K562 (cell line): Measurements from ENCODE around the gene ALKBH3. TPM values are rescaled to one million over a fixed set of nuclear protein-coding genes. Genes with fewer than 3 reads are reported as not detected.

Source experiments
- DMBX1 ChIP-seq: fragments of 250-450 bp; sonication (Bioruptor Pico); IDR thresholded peaks from 2 replicates; pipeline ENCODE4 v1.8.0; 2022; ENCODE audit warnings: inconsistent platforms, mild to moderate bottlenecking, moderate library complexity, borderline replicate concordance
- FOXJ2 ChIP-seq: fragments of 200-800 bp; sonication (Bioruptor generic); IDR thresholded peaks from 2 replicates; pipeline ENCODE4 v1.6.1; 2016; ENCODE audit warnings: missing genetic modification characterization, missing compliant biosample characterization
- NFYB ChIP-seq: IDR thresholded peaks from 2 replicates; pipeline ENCODE4 v1.6.1; 2011; ENCODE audit warnings: mild to moderate bottlenecking, moderate library complexity; ENCODE audit not compliant: insufficient read length; ENCODE audit errors: extremely low read depth
- PML ChIP-seq: IDR thresholded peaks from 2 replicates; pipeline ENCODE4 v1.6.1; 2012; ENCODE audit warnings: low read length, inconsistent platforms
- RBM22 ChIP-seq: fragments of 200-400 bp; formaldehyde crosslinking; IDR thresholded peaks from 2 replicates; pipeline ENCODE4 v1.6.1; 2018; ENCODE audit warnings: low read length, low read depth; ENCODE audit not compliant: poor library complexity, severe bottlenecking
- ZNF143 ChIP-seq: sonication (generic); formaldehyde crosslinking; IDR thresholded peaks from 2 replicates; pipeline ENCODE4 v1.9.0; 2022; ENCODE audit warnings: mild to moderate bottlenecking, missing genetic modification reagents
- ZNF551 ChIP-seq: fragments of 250-450 bp; sonication (Bioruptor Pico); IDR thresholded peaks from 2 replicates; pipeline ENCODE4 v1.5.0; 2021; ENCODE audit warnings: mild to moderate bottlenecking, moderate library complexity
- polyA plus RNA-seq, 8 experiments: library from polyadenylated mRNA; depleted of rRNA in 4 of 8; stranded (reverse) in 5 of 8; unstranded in 3 of 8; fragments of >200 nt; fragmentation: Nextera tagmentation in 2 of 8; fragmentation: Illumina TruSeq in 1 of 8; extraction: Ambion mirVana in 2 of 8; extraction: Trizol in 1 of 8; gene quantifications; 2 replicates each; pipeline versions ENCODE4 v1.2.1 to v1.2.3, GENCODE V29; 2011 to 2014; ENCODE audit warnings: inconsistent platforms in 1 of 8, missing spikeins in 1 of 8
- total RNA-seq, 7 experiments: library from RNA; depleted of rRNA in 6 of 7; stranded (reverse); fragments of >200 nt in 6 of 7; fragmentation: Illumina TruSeq in 2 of 7; extraction: Trizol in 2 of 7; gene quantifications; 2 replicates each; pipeline versions ENCODE4 v1.2.1 to v1.2.3, GENCODE V29; 2011 to 2021; ENCODE audit warnings: low replicate concordance in 1 of 7
- TF ChIP-seq, protein P1 (sequence below), 3 experiments: fragments of 200-800 bp in 1 of 3; fragments of 250-450 bp in 1 of 3; fragments of 450-650 bp in 1 of 3; sonication (Bioruptor Pico) in 1 of 3; sonication (Bioruptor generic) in 1 of 3; formaldehyde crosslinking in 1 of 3; IDR thresholded peaks; 2 replicates each; pipeline versions ENCODE4 v1.6.1 to v1.8.0; 2016 to 2022; ENCODE audit warnings: mild to moderate bottlenecking in 2 of 3, missing genetic modification characterization in 2 of 3, missing compliant biosample characterization in 1 of 3, moderate library complexity in 1 of 3
- TF ChIP-seq, protein P2 (sequence below): fragments of 250-450 bp; sonication (Bioruptor Pico); IDR thresholded peaks from 2 replicates; pipeline ENCODE4 v1.4.0; 2020
- TF ChIP-seq, protein P3 (sequence below): fragments of 450-650 bp; IDR thresholded peaks from 2 replicates; pipeline ENCODE4 v1.6.1; 2014; ENCODE audit warnings: low read depth, mild to moderate bottlenecking, moderate library complexity, borderline replicate concordance
- TF ChIP-seq, protein P4 (sequence below): sonication (generic); formaldehyde crosslinking; IDR thresholded peaks from 2 replicates; pipeline ENCODE4 v1.8.1; 2023; ENCODE audit warnings: mild to moderate bottlenecking, missing genetic modification reagents
- TF ChIP-seq, protein P5 (sequence below): sonication (generic); formaldehyde crosslinking; IDR thresholded peaks from 2 replicates; pipeline ENCODE4 v1.8.1; 2023; ENCODE audit warnings: missing genetic modification reagents, mild to moderate bottlenecking, borderline replicate concordance

The ALKBH3 gene
- total and polyA plus RNA-seq, 9 of the 15 experiments (the other 6 are each of a cell fraction or from before 2014, with no cell fraction given): 16.0 to 49.9 (median 36.5) TPM

DNA sequence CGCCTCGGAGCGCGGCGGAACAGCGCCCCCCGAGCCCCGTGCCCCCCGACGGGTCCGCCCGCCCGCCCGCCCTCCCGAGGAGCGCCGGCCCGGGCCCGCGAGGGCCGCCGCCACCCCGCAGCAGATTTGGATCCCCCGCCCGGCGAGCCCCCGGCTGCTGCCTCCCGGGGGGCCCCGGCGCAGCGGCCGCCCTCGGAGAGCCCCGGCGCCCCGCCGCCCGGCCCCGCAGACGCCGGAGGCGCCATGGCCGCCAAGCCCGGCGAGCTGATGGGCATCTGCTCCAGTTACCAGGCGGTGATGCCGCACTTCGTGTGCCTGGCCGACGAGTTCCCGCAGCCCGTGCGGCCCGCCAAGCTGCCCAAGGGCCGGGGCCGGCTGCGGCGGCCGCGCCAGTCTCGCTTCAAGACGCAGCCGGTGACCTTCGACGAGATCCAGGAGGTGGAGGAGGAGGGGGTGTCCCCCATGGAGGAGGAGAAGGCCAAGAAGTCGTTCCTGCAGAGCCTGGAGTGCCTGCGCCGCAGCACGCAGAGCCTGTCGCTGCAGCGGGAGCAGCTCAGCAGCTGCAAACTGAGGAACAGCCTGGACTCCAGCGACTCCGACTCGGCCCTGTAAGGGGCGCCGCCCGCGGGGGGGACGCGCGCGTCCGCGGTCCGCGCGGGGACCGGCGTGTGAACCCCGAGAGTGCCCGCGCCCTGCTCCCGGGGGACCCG lies 62.2 kb downstream of the ALKBH3 start (continued):
- TF ChIP-seq, protein P1, sequence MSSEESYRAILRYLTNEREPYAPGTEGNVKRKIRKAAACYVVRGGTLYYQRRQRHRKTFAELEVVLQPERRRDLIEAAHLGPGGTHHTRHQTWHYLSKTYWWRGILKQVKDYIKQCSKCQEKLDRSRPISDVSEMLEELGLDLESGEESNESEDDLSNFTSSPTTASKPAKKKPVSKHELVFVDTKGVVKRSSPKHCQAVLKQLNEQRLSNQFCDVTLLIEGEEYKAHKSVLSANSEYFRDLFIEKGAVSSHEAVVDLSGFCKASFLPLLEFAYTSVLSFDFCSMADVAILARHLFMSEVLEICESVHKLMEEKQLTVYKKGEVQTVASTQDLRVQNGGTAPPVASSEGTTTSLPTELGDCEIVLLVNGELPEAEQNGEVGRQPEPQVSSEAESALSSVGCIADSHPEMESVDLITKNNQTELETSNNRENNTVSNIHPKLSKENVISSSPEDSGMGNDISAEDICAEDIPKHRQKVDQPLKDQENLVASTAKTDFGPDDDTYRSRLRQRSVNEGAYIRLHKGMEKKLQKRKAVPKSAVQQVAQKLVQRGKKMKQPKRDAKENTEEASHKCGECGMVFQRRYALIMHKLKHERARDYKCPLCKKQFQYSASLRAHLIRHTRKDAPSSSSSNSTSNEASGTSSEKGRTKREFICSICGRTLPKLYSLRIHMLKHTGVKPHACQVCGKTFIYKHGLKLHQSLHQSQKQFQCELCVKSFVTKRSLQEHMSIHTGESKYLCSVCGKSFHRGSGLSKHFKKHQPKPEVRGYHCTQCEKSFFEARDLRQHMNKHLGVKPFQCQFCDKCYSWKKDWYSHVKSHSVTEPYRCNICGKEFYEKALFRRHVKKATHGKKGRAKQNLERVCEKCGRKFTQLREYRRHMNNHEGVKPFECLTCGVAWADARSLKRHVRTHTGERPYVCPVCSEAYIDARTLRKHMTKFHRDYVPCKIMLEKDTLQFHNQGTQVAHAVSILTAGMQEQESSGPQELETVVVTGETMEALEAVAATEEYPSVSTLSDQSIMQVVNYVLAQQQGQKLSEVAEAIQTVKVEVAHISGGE (CRISPR knock-in tag; IDR thresholded peaks at IDR 0.05): no peak
- no peak for TF ChIP-seq ZNF143
- no peak for TF ChIP-seq FOXJ2 (tag)
- TF ChIP-seq NFYB: no peak
- no peak for TF ChIP-seq PML
- TF ChIP-seq RBM22: peak; percentile 8
- TF ChIP-seq, protein P2, sequence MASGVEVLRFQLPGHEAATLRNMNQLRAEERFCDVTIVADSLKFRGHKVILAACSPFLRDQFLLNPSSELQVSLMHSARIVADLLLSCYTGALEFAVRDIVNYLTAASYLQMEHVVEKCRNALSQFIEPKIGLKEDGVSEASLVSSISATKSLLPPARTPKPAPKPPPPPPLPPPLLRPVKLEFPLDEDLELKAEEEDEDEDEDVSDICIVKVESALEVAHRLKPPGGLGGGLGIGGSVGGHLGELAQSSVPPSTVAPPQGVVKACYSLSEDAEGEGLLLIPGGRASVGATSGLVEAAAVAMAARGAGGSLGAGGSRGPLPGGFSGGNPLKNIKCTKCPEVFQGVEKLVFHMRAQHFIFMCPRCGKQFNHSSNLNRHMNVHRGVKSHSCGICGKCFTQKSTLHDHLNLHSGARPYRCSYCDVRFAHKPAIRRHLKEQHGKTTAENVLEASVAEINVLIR (CRISPR knock-in tag): no peak
- TF ChIP-seq DMBX1: no peak
- TF ChIP-seq ZNF551: no peak
- TF ChIP-seq, protein P3, sequence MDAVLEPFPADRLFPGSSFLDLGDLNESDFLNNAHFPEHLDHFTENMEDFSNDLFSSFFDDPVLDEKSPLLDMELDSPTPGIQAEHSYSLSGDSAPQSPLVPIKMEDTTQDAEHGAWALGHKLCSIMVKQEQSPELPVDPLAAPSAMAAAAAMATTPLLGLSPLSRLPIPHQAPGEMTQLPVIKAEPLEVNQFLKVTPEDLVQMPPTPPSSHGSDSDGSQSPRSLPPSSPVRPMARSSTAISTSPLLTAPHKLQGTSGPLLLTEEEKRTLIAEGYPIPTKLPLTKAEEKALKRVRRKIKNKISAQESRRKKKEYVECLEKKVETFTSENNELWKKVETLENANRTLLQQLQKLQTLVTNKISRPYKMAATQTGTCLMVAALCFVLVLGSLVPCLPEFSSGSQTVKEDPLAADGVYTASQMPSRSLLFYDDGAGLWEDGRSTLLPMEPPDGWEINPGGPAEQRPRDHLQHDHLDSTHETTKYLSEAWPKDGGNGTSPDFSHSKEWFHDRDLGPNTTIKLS: no peak
- TF ChIP-seq, protein P4, sequence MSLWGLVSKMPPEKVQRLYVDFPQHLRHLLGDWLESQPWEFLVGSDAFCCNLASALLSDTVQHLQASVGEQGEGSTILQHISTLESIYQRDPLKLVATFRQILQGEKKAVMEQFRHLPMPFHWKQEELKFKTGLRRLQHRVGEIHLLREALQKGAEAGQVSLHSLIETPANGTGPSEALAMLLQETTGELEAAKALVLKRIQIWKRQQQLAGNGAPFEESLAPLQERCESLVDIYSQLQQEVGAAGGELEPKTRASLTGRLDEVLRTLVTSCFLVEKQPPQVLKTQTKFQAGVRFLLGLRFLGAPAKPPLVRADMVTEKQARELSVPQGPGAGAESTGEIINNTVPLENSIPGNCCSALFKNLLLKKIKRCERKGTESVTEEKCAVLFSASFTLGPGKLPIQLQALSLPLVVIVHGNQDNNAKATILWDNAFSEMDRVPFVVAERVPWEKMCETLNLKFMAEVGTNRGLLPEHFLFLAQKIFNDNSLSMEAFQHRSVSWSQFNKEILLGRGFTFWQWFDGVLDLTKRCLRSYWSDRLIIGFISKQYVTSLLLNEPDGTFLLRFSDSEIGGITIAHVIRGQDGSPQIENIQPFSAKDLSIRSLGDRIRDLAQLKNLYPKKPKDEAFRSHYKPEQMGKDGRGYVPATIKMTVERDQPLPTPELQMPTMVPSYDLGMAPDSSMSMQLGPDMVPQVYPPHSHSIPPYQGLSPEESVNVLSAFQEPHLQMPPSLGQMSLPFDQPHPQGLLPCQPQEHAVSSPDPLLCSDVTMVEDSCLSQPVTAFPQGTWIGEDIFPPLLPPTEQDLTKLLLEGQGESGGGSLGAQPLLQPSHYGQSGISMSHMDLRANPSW (CRISPR knock-in tag): no peak
- TF ChIP-seq, protein P5, sequence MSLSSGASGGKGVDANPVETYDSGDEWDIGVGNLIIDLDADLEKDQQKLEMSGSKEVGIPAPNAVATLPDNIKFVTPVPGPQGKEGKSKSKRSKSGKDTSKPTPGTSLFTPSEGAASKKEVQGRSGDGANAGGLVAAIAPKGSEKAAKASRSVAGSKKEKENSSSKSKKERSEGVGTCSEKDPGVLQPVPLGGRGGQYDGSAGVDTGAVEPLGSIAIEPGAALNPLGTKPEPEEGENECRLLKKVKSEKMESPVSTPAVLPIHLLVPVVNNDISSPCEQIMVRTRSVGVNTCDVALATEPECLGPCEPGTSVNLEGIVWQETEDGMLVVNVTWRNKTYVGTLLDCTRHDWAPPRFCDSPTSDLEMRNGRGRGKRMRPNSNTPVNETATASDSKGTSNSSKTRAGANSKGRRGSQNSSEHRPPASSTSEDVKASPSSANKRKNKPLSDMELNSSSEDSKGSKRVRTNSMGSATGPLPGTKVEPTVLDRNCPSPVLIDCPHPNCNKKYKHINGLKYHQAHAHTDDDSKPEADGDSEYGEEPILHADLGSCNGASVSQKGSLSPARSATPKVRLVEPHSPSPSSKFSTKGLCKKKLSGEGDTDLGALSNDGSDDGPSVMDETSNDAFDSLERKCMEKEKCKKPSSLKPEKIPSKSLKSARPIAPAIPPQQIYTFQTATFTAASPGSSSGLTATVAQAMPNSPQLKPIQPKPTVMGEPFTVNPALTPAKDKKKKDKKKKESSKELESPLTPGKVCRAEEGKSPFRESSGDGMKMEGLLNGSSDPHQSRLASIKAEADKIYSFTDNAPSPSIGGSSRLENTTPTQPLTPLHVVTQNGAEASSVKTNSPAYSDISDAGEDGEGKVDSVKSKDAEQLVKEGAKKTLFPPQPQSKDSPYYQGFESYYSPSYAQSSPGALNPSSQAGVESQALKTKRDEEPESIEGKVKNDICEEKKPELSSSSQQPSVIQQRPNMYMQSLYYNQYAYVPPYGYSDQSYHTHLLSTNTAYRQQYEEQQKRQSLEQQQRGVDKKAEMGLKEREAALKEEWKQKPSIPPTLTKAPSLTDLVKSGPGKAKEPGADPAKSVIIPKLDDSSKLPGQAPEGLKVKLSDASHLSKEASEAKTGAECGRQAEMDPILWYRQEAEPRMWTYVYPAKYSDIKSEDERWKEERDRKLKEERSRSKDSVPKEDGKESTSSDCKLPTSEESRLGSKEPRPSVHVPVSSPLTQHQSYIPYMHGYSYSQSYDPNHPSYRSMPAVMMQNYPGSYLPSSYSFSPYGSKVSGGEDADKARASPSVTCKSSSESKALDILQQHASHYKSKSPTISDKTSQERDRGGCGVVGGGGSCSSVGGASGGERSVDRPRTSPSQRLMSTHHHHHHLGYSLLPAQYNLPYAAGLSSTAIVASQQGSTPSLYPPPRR: no peak
